Measurements from ENCODE around the gene GP1BB.

Gene GP1BB

GRCh38 chr22:19756288-19757128 lies 33.2 kb downstream of the GP1BB start:
- DNase-seq (ENCODE audit: low read depth), result no peak

- DNase-seq (ENCODE audit: low read depth), result no peak
Observed at GRCh38 chr22:19757140-19757984, 34.0 kb downstream of the GP1BB start.

- no peak for DNase-seq (ENCODE audit: low read depth)
Observed at GRCh38 chr22:19757985-19758895, 34.9 kb downstream of the GP1BB start.

- DNase-seq (ENCODE audit: low read depth), result no peak
Observed at GRCh38 chr22:19758896-19759426, 35.6 kb downstream of the GP1BB start.

GRCh38 chr22:19759427-19760057 lies 36.2 kb downstream of the GP1BB start:
- DNase-seq (ENCODE audit: low read depth), result no peak

GRCh38 chr22:19760058-19760950 lies 37.0 kb downstream of the GP1BB start, which contains the start of gene TBX1:
TBX1 (plus strand) TSS chr22:19760778; CDS start chr22:19760844, 66 bp downstream.
- no peak for DNase-seq (ENCODE audit: low read depth)

- no peak for DNase-seq (ENCODE audit: low read depth)
Observed at GRCh38 chr22:19760951-19761724, 37.8 kb downstream of the GP1BB start.

- no peak for DNase-seq (ENCODE audit: low read depth)
Observed at GRCh38 chr22:19761725-19762567, 38.6 kb downstream of the GP1BB start.

GRCh38 chr22:19762568-19763457 lies 39.5 kb downstream of the GP1BB start:
- no peak for DNase-seq (ENCODE audit: low read depth)

GRCh38 chr22:19763458-19764298 lies 40.3 kb downstream of the GP1BB start:
- DNase-seq (ENCODE audit: low read depth), result no peak

GRCh38 chr22:19764299-19764593 lies 40.9 kb downstream of the GP1BB start:
- no peak for DNase-seq (ENCODE audit: low read depth)

GRCh38 chr22:19764636-19765476 lies 41.5 kb downstream of the GP1BB start:
- no peak for DNase-seq (ENCODE audit: low read depth)

GRCh38 chr22:19765477-19766239 lies 42.3 kb downstream of the GP1BB start:
- no peak for DNase-seq (ENCODE audit: low read depth)

GRCh38 chr22:19766240-19766510 lies 42.8 kb downstream of the GP1BB start:
- no peak for DNase-seq (ENCODE audit: low read depth)

All from iris pigment epithelial cell (primary cell).